ENCODE data around the gene DDAH2. TPM values are rescaled to one million over a fixed set of nuclear protein-coding genes. Genes with fewer than 3 reads are reported as not detected.

Gene DDAH2
- total RNA-seq, 2 donors from 2014 or later, result 73.3 to 83.7 TPM

- DNase-seq (ENCODE audit: low spot score), result no peak
- Histone ChIP-seq H3K36me3 (peaks cover 15 to 20% of the 10 kb centered on the region in 2 donors), H3K27me3 (replicated peaks; ENCODE audit: insufficient read depth) (no peaks in the 10 kb centered on the region), H3K27ac (no peak overlapping the region), H3K4me1 (replicated peaks) (no peaks in the 10 kb centered on the region), H3K4me3 (no peak overlapping the region), H3K9me3 (no peaks in the 10 kb centered on the region)
- WGBS, result 84% methylated on average over 8 of the region's 8 CpGs
- intact Hi-C loops (cut with DNase I), result no loop called here
- TF ChIP-seq POLR2A (IDR thresholded peaks at IDR 0.05), result no peak
- TF ChIP-seq, protein P1, sequence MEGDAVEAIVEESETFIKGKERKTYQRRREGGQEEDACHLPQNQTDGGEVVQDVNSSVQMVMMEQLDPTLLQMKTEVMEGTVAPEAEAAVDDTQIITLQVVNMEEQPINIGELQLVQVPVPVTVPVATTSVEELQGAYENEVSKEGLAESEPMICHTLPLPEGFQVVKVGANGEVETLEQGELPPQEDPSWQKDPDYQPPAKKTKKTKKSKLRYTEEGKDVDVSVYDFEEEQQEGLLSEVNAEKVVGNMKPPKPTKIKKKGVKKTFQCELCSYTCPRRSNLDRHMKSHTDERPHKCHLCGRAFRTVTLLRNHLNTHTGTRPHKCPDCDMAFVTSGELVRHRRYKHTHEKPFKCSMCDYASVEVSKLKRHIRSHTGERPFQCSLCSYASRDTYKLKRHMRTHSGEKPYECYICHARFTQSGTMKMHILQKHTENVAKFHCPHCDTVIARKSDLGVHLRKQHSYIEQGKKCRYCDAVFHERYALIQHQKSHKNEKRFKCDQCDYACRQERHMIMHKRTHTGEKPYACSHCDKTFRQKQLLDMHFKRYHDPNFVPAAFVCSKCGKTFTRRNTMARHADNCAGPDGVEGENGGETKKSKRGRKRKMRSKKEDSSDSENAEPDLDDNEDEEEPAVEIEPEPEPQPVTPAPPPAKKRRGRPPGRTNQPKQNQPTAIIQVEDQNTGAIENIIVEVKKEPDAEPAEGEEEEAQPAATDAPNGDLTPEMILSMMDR (IDR thresholded peaks at IDR 0.05), result no peak
- TF ChIP-seq POLR2AphosphoS5 (IDR thresholded peaks at IDR 0.05), result no peak
These were observed 41.8 kb downstream of the DDAH2 start for GRCh38 chr6:31687321-31687720.

DNA sequence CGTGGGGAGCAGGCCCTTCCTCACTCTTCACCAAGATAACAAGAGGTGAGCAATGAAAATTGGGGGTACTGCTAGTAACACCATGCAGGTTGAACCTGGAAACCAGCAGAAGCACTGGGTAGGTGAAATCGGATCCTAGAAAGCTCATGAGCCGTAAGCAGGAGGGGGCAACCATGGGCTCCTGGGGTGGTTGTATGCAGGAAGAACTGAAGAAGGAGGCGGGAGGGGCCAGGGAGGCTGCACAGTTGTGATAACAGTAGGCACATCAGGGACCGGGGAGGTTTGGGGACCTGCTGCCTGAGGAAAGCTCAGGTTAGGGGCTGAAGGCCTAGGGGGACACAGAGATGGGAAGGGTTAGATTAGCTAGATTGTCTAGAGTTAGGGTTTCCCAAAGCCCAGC lies 42.6 kb downstream of the DDAH2 start:
- Histone ChIP-seq H3K9me3 (no peaks in the 10 kb centered on the region), H3K4me1 (replicated peaks) (no peaks in the 10 kb centered on the region), H3K36me3 (peaks cover 15 to 20% of the 10 kb centered on the region in 2 donors), H3K27ac (no peak overlapping the region), H3K27me3 (replicated peaks; ENCODE audit: insufficient read depth) (no peaks in the 10 kb centered on the region), H3K4me3 (no peak overlapping the region)
- intact Hi-C loops (cut with DNase I), result no loop called here
- 79% methylated on average over 5 of the region's 5 CpGs for WGBS
- no peak for DNase-seq (ENCODE audit: low spot score)
- TF ChIP-seq POLR2AphosphoS5 (IDR thresholded peaks at IDR 0.05) (no peak), POLR2A (IDR thresholded peaks at IDR 0.05) (no peak)
- TF ChIP-seq, protein P1 (IDR thresholded peaks at IDR 0.05), result no peak

GRCh38 chr6:31683591-31683990 lies 45.5 kb downstream of the DDAH2 start:
- DNase-seq (ENCODE audit: low spot score), result no peak
- no peaks in the 10 kb centered on the region for H3K9me3 ChIP-seq
- TF ChIP-seq POLR2A (IDR thresholded peaks at IDR 0.05), result no peak
- no peaks in the 10 kb centered on the region for H3K27me3 ChIP-seq (replicated peaks; ENCODE audit: insufficient read depth)
- H3K27ac ChIP-seq, result no peak overlapping the region
- no peak overlapping the region for H3K4me3 ChIP-seq
- peaks cover 0 to 17% of the 10 kb centered on the region in 2 donors for H3K36me3 ChIP-seq
- WGBS, result 65% methylated on average over 13 of the region's 13 CpGs
- intact Hi-C loops (cut with DNase I), result loop anchor here (5.0 kb wide), 4 partner anchors 44 to 264 kb away; partner anchors contain the start of genes CFB and DDAH2
- H3K4me1 ChIP-seq (replicated peaks), result peaks cover 4% of the 10 kb centered on the region

- peak; percentile 41 for DNase-seq (ENCODE audit: low spot score)
- TF ChIP-seq POLR2A (IDR thresholded peaks at IDR 0.05), result peak; percentile 9
- TF ChIP-seq, protein P1 (IDR thresholded peaks at IDR 0.05), result peak in 3 of 4 experiments; percentile 22 to 51 (median 48)
- TF ChIP-seq POLR2AphosphoS5 (IDR thresholded peaks at IDR 0.05), result no peak
- intact Hi-C loops (cut with DNase I), result loop anchor here (5.0 kb wide), 4 partner anchors 46 to 266 kb away; partner anchors contain the start of genes CFB and DDAH2
- peak overlapping the region; percentile 95 for H3K27ac ChIP-seq
- no peaks in the 10 kb centered on the region for H3K36me3 ChIP-seq
- H3K9me3 ChIP-seq, result no peaks in the 10 kb centered on the region
- H3K4me1 ChIP-seq (replicated peaks), result peaks cover 4% of the 10 kb centered on the region
- under 1% methylated on average over 33 of the region's 40 CpGs for WGBS
- H3K4me3 ChIP-seq, result peak overlapping the region; percentile 36 to 46
- no peaks in the 10 kb centered on the region for H3K27me3 ChIP-seq (replicated peaks; ENCODE audit: insufficient read depth)
These were observed 47.9 kb downstream of the DDAH2 start for GRCh38 chr6:31681135-31681671.

GRCh38 chr6:31680226-31681134 lies 48.6 kb downstream of the DDAH2 start, which contains the start of gene LY6G5C:
LY6G5C (minus strand) TSS chr6:31681067; CDS start chr6:31680373, 694 bp downstream.
- Histone ChIP-seq H3K27me3 (replicated peaks; ENCODE audit: insufficient read depth) (no peaks in the 10 kb centered on the region), H3K4me3 (peak within 1 kb of the TSS; percentile 36 to 46), H3K27ac (peak within 1 kb of the TSS; percentile 95), H3K36me3 (no peaks in the 10 kb centered on the region), H3K4me1 (replicated peaks) (peaks cover 4% of the 10 kb centered on the region), H3K9me3 (no peaks in the 10 kb centered on the region)
- DNase-seq (ENCODE audit: low spot score), result peak; percentile 87
- WGBS, result 11% methylated on average over 17 of the region's 17 CpGs
- intact Hi-C loops (cut with DNase I), result loop anchor here (5.0 kb wide), 4 partner anchors 47 to 267 kb away; partner anchors contain the start of genes CFB and DDAH2
- TF ChIP-seq, protein P1 (IDR thresholded peaks at IDR 0.05), result peak; percentile 63 to 94 (median 79)
- TF ChIP-seq POLR2A (IDR thresholded peaks at IDR 0.05), result no peak
- peak; percentile 88 for TF ChIP-seq POLR2AphosphoS5 (IDR thresholded peaks at IDR 0.05)

All from prostate gland (tissue), 2 donors.